Fibroblast of lung (primary cell): ENCODE results near the gene ARL16. TPM values are rescaled to one million over a fixed set of nuclear protein-coding genes. Genes with fewer than 3 reads are reported as not detected.

Experiments used
- DNase-seq, 2 donors: peaks; one replicate each; pipeline versions ENCODE4 v3.0.0 to v3.0.0-alpha.2; 2010; ENCODE audit warnings: low read depth in 2 of 2
- H2AFZ ChIP-seq: 2 replicates; pipeline ENCODE4 v1.5.1; 2012; ENCODE audit warnings: low read length, control low read depth, inconsistent platforms
- H3K27ac ChIP-seq: 2 replicates; pipeline ENCODE4 v1.5.1; 2011; ENCODE audit warnings: low read length, control low read depth; ENCODE audit not compliant: insufficient read depth
- H3K27me3 ChIP-seq: 2 replicates; pipeline ENCODE4 v1.5.1; 2011; ENCODE audit warnings: mild to moderate bottlenecking, low read length; ENCODE audit not compliant: control insufficient read depth, insufficient read depth
- H3K36me3 ChIP-seq: 2 replicates; pipeline ENCODE4 v1.5.1; 2011; ENCODE audit warnings: low read length; ENCODE audit not compliant: control insufficient read depth, insufficient read depth
- H3K4me1 ChIP-seq: 2 replicates; pipeline ENCODE4 v1.5.1; 2011; ENCODE audit warnings: low read length; ENCODE audit not compliant: control insufficient read depth, insufficient read depth; ENCODE audit errors: extremely low read depth
- H3K4me2 ChIP-seq: 2 replicates; pipeline ENCODE4 v1.5.1; 2011; ENCODE audit warnings: low read length, control low read depth; ENCODE audit not compliant: insufficient read depth; ENCODE audit errors: extremely low read depth
- H3K4me3 ChIP-seq, 4 experiments: fragments of 200-600 bp in 1 of 4; sonication (generic) in 1 of 4; replicated peaks in 1 of 4; 2 replicates each; pipeline ENCODE4 v1.5.1; 2011 to 2016; ENCODE audit warnings: low read length in 4 of 4, low read depth in 3 of 4, mild to moderate bottlenecking in 3 of 4, control low read depth in 2 of 4, inconsistent platforms in 1 of 4, mixed read lengths in 1 of 4; ENCODE audit not compliant: insufficient read depth in 1 of 4; ENCODE audit errors: control extremely low read depth in 1 of 4
- H3K79me2 ChIP-seq: 2 replicates; pipeline ENCODE4 v1.5.1; 2012; ENCODE audit warnings: mild to moderate bottlenecking, low read length, inconsistent platforms; ENCODE audit not compliant: control insufficient read depth, insufficient read depth
- H3K9ac ChIP-seq: 2 replicates; pipeline ENCODE4 v1.5.1; 2011; ENCODE audit warnings: mild to moderate bottlenecking, low read length, control low read depth; ENCODE audit not compliant: insufficient read depth
- H3K9me3 ChIP-seq: 2 replicates; pipeline ENCODE4 v1.5.1; 2012; ENCODE audit warnings: low read depth, low read length; ENCODE audit not compliant: control insufficient read depth, insufficient read depth
- H4K20me1 ChIP-seq: 2 replicates; pipeline ENCODE4 v1.5.1; 2011; ENCODE audit warnings: low read length; ENCODE audit not compliant: control insufficient read depth, insufficient read depth; ENCODE audit errors: extremely low read depth
- EZH2 ChIP-seq: IDR thresholded peaks from 2 replicates; pipeline ENCODE4 v1.5.1; 2012; ENCODE audit warnings: low read length, control low read depth, mild to moderate bottlenecking; ENCODE audit errors: missing control alignments
- polyA plus RNA-seq, 2 donors: library from polyadenylated mRNA; depleted of rRNA in 1 of 2; stranded (reverse) in 1 of 2; unstranded in 1 of 2; fragments of >200 nt; gene quantifications; 2 replicates each; pipeline ENCODE4 v1.2.1, GENCODE V29; 2011 to 2012; ENCODE audit warnings: missing spikeins in 1 of 2
- total RNA-seq: library from RNA; depleted of rRNA; stranded (reverse); fragments of >200 nt; gene quantifications from 2 replicates; pipeline ENCODE4 v1.2.1, GENCODE V29; 2014
- TF ChIP-seq, protein P1 (sequence below), 2 donors: IDR thresholded peaks in 1 of 2; conservative IDR thresholded peaks in 1 of 2; 1 replicate in 1 of 2; 2 replicates in 1 of 2; pipeline ENCODE4 v1.5.1; 2011 to 2012; ENCODE audit warnings: low read length in 2 of 2, control low read depth in 1 of 2, inconsistent platforms in 1 of 2, low read depth in 1 of 2, mild to moderate bottlenecking in 1 of 2

Gene ARL16
- total and polyA plus RNA-seq, 2 donors (not counting 1 experiment from before 2014, with no cell fraction given): 28.1 to 35.8 TPM

DNA sequence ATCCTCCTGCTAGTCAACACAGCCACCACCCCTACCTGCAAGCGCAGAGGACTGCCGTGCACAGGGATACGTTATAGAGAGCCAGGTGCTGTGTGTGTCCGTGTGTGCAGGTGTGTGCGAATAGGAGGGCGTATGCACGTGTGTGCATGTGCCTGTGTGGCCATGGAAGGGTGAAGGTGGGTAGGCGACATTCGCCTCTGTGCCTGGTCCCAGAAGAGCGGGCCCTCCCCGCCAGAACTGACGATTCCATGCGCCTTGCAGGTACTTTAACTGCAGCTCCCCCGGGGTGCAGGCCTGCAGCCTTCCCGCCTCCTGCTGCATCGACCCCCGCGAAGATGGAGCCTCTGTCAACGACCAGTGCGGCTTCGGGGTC, 36.0 kb downstream of the ARL16 start:
- no peak overlapping the region for H2AFZ ChIP-seq
- no peak for DNase-seq
- TF ChIP-seq, protein P1, sequence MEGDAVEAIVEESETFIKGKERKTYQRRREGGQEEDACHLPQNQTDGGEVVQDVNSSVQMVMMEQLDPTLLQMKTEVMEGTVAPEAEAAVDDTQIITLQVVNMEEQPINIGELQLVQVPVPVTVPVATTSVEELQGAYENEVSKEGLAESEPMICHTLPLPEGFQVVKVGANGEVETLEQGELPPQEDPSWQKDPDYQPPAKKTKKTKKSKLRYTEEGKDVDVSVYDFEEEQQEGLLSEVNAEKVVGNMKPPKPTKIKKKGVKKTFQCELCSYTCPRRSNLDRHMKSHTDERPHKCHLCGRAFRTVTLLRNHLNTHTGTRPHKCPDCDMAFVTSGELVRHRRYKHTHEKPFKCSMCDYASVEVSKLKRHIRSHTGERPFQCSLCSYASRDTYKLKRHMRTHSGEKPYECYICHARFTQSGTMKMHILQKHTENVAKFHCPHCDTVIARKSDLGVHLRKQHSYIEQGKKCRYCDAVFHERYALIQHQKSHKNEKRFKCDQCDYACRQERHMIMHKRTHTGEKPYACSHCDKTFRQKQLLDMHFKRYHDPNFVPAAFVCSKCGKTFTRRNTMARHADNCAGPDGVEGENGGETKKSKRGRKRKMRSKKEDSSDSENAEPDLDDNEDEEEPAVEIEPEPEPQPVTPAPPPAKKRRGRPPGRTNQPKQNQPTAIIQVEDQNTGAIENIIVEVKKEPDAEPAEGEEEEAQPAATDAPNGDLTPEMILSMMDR (conservative IDR thresholded peaks at IDR 0.05 in 1 of 2, IDR thresholded peaks at IDR 0.05 in 1 of 2; ENCODE audit: low read depth in 1 of 2, low read length in 2 of 2): no peak
- TF ChIP-seq EZH2: peak; percentile 72

DNA sequence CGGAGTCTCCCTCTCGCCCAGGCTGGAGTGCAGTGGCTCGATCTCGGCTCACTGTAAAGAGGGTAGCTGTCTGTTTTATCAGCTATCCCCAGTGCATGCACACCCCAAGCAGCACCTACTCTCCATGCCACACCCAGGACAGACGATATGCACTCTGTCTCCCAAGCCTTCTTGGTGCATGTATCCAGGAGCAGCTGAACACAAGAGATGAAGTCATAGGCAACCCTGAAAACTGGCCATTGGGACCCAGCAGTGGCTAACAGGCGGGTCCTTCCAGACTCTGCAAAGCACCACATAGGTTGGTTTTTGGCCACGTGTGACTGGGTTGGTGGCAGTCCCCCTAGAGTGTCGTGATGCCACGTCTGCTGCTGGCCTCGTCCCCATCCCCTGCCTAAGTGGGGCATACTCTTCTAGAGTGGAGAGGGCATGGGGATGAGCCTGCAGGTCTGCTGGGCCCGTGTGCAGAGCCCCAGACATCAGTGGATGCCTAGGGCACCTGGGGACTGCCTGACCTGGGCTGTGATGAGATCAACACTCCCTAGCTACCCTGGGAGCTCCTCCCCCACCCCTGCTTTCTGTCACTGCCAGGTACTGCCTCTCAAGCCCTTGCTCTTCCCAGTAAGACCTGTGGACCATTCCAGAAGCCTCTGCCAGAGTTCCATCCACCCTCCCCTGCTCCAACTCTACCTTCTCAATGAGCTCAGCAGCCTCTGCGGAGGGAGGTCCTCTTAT, 36.6 kb downstream of the ARL16 start:
- Histone ChIP-seq H3K79me2 (no peaks in the 10 kb centered on the region), H3K36me3 (no peaks in the 10 kb centered on the region), H3K9me3 (no peaks in the 10 kb centered on the region), H3K4me1 (peaks cover 7% of the 10 kb centered on the region), H4K20me1 (no peaks in the 10 kb centered on the region), H2AFZ (no peak overlapping the region), H3K4me2 (no peak overlapping the region), H3K4me3 (no peak overlapping the region), H3K27ac (no peak overlapping the region), H3K27me3 (peaks cover 22% of the 10 kb centered on the region), H3K9ac (no peak overlapping the region)
- TF ChIP-seq EZH2: no peak
- TF ChIP-seq, protein P1 (conservative IDR thresholded peaks at IDR 0.05 in 1 of 2, IDR thresholded peaks at IDR 0.05 in 1 of 2; ENCODE audit: low read depth in 1 of 2, low read length in 2 of 2): no peak
- no peak for DNase-seq

More for the DNA sequence above, 36.0 kb downstream of the ARL16 start:
- Histone ChIP-seq H3K9me3 (no peaks in the 10 kb centered on the region), H3K79me2 (no peaks in the 10 kb centered on the region), H3K4me2 (peak overlapping the region; percentile 25), H3K27me3 (peaks cover 22% of the 10 kb centered on the region), H3K4me1 (peaks cover 5% of the 10 kb centered on the region), H3K4me3 (no peak overlapping the region), H3K36me3 (no peaks in the 10 kb centered on the region), H3K9ac (no peak overlapping the region), H3K27ac (no peak overlapping the region), H4K20me1 (no peaks in the 10 kb centered on the region)

DNA sequence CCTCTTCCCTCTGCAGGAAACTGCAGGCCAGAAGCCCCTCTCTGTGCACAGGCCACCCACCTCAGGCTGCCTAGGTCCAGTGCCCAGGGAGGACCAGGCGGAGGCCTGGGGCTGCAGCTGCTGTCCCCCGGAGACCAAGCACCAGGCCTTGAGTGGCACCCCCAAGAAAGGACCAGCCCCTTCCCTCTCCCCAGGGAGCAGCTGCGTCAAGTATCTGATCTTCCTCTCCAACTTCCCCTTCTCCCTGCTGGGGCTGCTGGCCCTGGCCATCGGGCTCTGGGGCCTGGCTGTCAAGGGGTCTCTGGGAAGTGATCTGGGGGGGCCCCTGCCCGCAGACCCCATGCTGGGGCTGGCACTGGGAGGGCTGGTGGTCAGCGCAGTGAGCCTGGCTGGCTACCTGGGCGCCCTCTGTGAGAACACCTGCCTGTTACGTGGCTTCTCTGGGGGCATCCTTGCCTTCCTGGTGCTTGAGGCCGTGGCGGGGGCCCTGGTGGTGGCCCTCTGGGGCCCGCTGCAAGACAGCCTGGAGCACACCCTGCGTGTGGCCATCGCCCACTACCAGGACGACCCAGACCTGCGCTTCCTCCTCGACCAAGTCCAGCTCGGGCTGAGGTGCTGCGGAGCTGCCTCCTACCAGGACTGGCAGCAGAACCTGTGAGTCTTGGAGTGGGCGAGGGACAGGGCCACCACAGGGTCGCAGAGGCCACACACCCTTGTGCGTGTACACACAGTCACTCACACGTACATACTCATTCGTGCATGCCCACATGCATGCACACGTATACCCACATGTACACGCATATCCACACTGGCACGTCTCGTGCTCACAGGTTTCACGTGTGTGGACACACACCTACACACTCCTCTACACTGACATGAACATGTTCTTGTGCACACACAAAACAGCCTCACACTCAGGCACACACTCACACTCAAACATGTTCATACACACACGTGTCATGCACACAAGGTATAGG, 38.3 kb downstream of the ARL16 start:
- H3K4me2 ChIP-seq: no peak overlapping the region
- TF ChIP-seq EZH2: no peak
- TF ChIP-seq, protein P1 (conservative IDR thresholded peaks at IDR 0.05 in 1 of 2, IDR thresholded peaks at IDR 0.05 in 1 of 2; ENCODE audit: low read depth in 1 of 2, low read length in 2 of 2): no peak
- H3K27me3 ChIP-seq: peaks cover 22% of the 10 kb centered on the region
- peaks cover 2% of the 10 kb centered on the region for H3K4me1 ChIP-seq
- no peaks in the 10 kb centered on the region for H3K9me3 ChIP-seq
- no peak overlapping the region for H3K9ac ChIP-seq
- H3K4me3 ChIP-seq: no peak overlapping the region
- no peak overlapping the region for H3K27ac ChIP-seq
- no peak overlapping the region for H2AFZ ChIP-seq
- H3K79me2 ChIP-seq: no peaks in the 10 kb centered on the region
- no peak for DNase-seq
- no peaks in the 10 kb centered on the region for H4K20me1 ChIP-seq
- no peaks in the 10 kb centered on the region for H3K36me3 ChIP-seq
